Bronchial epithelial cell (primary cell): ENCODE results near the gene AP2B1. TPM values are rescaled to one million over a fixed set of nuclear protein-coding genes. Genes with fewer than 3 reads are reported as not detected.

Experiments used
- DNase-seq: peaks from one replicate; pipeline ENCODE4 v3.0.0-alpha.2; 2010; ENCODE audit warnings: low read depth
- FAIRE-seq: peaks from 2 replicates; lab custom pipeline; 2011; peaks lifted over from hg19 to GRCh38; lab: Jason Lieb, UNC
- H3K27me3 ChIP-seq: 2 replicates; pipeline ENCODE4 v1.5.1; 2011; ENCODE audit warnings: low read length; ENCODE audit not compliant: control insufficient read depth, insufficient read depth
- H3K36me3 ChIP-seq: 2 replicates; pipeline ENCODE4 v1.5.1; 2011; ENCODE audit warnings: low read length; ENCODE audit not compliant: control insufficient read depth, insufficient read depth
- H3K4me3 ChIP-seq: 2 replicates; pipeline ENCODE4 v1.5.1; 2011; ENCODE audit warnings: mild to moderate bottlenecking, low read depth, low read length, control low read depth
- total RNA-seq: library from RNA; depleted of rRNA; stranded (reverse); fragments of >200 nt; gene quantifications from 2 replicates; pipeline ENCODE4 v1.2.1, GENCODE V29; 2014
- TF ChIP-seq, protein P1 (sequence below): IDR thresholded peaks from 2 replicates; pipeline ENCODE4 v1.5.1; 2011; ENCODE audit warnings: mild to moderate bottlenecking, moderate library complexity, low read length, control low read depth, inconsistent platforms; ENCODE audit not compliant: insufficient read depth, severe bottlenecking

Gene AP2B1
- total RNA-seq, 1 donor from 2014 or later = 50.8 TPM

DNA sequence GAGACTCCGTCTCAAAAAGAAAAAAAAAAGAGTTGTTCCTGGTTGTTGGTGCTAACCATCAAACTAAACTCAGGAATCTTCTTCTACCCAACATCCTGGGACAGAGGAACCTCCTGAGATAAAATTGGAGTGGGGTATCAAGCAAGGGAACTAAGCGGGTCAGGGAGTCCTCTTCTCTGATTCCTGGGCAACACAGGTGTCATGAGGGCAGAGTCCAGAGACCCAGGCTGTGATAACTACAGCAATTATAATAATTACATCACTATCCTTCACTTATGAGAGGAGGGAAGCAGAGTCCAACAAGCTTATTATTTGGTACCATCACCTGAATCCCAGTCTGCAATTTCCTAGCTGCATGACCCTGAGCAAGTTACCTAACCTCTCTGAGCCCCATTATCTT, 181.7 kb downstream of the AP2B1 start:
- Histone ChIP-seq H3K36me3 (peaks cover 2% of the 10 kb centered on the region), H3K4me3 (no peak overlapping the region), H3K27me3 (no peaks in the 10 kb centered on the region)
- TF ChIP-seq, protein P1, sequence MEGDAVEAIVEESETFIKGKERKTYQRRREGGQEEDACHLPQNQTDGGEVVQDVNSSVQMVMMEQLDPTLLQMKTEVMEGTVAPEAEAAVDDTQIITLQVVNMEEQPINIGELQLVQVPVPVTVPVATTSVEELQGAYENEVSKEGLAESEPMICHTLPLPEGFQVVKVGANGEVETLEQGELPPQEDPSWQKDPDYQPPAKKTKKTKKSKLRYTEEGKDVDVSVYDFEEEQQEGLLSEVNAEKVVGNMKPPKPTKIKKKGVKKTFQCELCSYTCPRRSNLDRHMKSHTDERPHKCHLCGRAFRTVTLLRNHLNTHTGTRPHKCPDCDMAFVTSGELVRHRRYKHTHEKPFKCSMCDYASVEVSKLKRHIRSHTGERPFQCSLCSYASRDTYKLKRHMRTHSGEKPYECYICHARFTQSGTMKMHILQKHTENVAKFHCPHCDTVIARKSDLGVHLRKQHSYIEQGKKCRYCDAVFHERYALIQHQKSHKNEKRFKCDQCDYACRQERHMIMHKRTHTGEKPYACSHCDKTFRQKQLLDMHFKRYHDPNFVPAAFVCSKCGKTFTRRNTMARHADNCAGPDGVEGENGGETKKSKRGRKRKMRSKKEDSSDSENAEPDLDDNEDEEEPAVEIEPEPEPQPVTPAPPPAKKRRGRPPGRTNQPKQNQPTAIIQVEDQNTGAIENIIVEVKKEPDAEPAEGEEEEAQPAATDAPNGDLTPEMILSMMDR = no peak
- DNase-seq (no peak), FAIRE-seq (no peak)

DNA sequence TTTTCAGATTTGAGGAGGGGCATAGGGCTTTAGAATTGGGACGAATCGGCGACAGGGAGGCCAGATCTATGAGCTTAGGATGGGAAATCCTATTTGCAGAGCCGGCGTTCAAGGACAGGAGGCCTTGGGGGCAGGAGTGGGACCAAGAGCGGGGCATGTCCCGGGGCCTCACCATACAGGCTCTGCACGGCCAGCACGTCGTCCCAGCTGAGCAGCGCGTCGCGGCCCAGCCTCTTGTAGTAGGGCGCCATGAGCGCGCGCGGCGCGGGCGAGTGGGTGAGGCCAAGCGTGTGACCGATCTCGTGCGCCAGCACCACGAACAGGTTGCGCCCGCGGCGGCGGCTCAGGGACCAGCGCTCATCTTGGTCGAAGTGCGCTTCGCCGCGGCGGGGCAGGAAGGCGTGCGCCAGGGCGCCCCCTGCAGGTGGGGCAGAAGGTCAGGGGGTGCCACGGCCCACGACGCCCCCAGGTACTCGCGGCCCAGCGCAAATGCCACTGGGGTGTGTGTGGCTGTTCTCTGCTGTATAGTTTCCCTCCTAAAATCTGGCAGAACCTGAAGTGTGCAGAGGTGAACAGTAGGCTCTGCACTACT, 182.9 kb downstream of the AP2B1 start:
- no peak overlapping the region for H3K4me3 ChIP-seq
- no peak for DNase-seq
- FAIRE-seq = no peak
- no peaks in the 10 kb centered on the region for H3K27me3 ChIP-seq
- TF ChIP-seq, protein P1 = peak; percentile 36
- H3K36me3 ChIP-seq = peaks cover 6% of the 10 kb centered on the region

GRCh38 chr17:35773129-35773528, 186.0 kb downstream of the AP2B1 start:
- Histone ChIP-seq H3K36me3 (peaks cover 13% of the 10 kb centered on the region), H3K27me3 (no peaks in the 10 kb centered on the region), H3K4me3 (no peak overlapping the region)
- FAIRE-seq (no peak), DNase-seq (no peak)
- TF ChIP-seq, protein P1 = no peak

DNA sequence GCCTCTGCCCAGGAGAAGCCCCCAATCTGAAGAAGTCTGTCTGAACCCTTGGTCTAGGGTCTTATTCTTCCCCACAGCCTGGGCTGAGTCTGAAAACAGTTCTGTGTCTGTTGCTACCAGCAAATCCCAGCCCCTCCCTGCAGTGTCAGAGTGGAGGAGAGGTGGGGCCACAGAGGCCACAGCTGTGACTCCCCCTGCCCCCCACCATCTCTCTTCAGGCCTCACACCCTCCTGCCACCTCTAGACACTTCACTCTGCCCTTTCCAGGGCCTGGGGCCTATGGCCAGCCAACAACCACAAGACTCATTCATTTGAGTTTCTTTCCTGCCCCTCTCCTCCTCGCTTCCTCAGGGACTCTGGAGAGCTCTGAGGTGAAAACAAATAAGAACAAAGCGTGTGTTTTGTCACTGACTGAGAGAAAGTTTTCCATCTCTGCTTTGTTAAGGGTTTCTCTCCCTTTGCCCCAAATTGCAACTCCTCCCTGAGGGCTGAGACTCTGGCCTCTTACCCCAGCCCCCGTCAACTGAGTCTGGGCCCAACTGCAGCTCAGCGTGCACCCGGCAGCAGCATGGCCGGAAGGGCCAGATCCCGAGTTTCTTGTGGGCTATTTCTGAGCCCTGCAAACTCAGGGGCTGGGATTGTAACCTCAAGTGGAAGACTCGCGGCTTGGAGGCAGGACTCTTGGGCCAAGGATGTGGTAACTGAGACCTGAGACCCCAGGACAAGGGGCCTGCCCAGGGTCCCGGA, 186.7 kb downstream of the AP2B1 start:
- no peak overlapping the region for H3K4me3 ChIP-seq
- H3K36me3 ChIP-seq = peaks cover 13% of the 10 kb centered on the region
- DNase-seq (no peak), FAIRE-seq (no peak)
- TF ChIP-seq, protein P1 = no peak
- no peaks in the 10 kb centered on the region for H3K27me3 ChIP-seq

- TF ChIP-seq, protein P1 = no peak
- Histone ChIP-seq H3K36me3 (peaks cover 18% of the 10 kb centered on the region), H3K4me3 (no peak overlapping the region), H3K27me3 (no peaks in the 10 kb centered on the region)
- DNase-seq (no peak), FAIRE-seq (no peak)
These were observed 187.4 kb downstream of the AP2B1 start for GRCh38 chr17:35774499-35774898.
